Ramos (cell line): ENCODE data around the gene ADAMTS17.

Experiments used
- in situ Hi-C: fragments of 300-500 bp; cut with MboI; formaldehyde crosslinking; loops from one replicate; pipeline ENCODE4 v1.14.3; 2022; ENCODE audit warnings: low sequenced_read_pairs; ENCODE audit not compliant: unreplicated experiment

Gene ADAMTS17, protein sequence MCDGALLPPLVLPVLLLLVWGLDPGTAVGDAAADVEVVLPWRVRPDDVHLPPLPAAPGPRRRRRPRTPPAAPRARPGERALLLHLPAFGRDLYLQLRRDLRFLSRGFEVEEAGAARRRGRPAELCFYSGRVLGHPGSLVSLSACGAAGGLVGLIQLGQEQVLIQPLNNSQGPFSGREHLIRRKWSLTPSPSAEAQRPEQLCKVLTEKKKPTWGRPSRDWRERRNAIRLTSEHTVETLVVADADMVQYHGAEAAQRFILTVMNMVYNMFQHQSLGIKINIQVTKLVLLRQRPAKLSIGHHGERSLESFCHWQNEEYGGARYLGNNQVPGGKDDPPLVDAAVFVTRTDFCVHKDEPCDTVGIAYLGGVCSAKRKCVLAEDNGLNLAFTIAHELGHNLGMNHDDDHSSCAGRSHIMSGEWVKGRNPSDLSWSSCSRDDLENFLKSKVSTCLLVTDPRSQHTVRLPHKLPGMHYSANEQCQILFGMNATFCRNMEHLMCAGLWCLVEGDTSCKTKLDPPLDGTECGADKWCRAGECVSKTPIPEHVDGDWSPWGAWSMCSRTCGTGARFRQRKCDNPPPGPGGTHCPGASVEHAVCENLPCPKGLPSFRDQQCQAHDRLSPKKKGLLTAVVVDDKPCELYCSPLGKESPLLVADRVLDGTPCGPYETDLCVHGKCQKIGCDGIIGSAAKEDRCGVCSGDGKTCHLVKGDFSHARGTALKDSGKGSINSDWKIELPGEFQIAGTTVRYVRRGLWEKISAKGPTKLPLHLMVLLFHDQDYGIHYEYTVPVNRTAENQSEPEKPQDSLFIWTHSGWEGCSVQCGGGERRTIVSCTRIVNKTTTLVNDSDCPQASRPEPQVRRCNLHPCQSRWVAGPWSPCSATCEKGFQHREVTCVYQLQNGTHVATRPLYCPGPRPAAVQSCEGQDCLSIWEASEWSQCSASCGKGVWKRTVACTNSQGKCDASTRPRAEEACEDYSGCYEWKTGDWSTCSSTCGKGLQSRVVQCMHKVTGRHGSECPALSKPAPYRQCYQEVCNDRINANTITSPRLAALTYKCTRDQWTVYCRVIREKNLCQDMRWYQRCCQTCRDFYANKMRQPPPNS

DNA sequence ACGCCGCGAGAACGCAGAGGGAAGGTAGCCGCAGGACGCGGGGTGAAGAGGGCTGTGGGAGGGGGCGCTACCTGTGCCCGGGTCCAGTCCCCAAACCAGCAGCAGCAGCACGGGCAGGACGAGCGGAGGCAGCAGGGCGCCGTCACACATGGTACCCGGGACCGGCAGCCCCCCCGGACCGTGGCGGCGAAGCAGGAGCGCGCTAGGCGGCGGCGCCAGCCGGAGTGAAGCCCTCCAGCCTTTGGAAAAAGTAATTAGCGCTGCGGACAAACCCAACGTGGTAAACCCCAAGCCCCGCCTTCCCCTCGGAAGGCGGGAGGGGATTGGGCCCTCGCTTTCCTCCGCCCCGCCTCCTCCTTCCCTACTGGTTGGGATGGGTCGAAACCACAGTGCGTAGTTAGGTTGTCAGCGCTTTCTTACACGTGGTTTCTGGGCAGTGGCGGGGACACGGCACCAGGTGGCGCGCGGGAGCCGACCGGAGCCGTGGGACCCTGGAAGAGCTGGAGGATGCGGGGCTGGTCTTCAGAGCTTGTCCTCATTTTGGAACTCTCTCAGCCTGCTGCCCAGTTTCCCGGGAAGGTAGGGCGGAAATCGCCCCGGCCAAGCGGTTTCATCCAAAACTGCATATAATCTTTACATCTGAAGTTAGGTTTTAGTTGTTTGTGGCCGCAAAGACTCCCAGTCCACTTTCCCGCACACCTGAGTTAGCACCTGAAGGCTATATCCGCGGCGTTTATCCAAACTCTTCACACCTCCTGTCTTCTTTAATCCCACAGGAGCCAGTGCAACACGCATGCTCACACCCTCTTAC is at the start of gene ADAMTS17:
Gene ADAMTS17 (minus strand): TSS at position 226 of the 811 bp plus-strand sequence. CDS start 76 bp downstream, at position 150.
- in situ Hi-C loops = no loop called here

DNA sequence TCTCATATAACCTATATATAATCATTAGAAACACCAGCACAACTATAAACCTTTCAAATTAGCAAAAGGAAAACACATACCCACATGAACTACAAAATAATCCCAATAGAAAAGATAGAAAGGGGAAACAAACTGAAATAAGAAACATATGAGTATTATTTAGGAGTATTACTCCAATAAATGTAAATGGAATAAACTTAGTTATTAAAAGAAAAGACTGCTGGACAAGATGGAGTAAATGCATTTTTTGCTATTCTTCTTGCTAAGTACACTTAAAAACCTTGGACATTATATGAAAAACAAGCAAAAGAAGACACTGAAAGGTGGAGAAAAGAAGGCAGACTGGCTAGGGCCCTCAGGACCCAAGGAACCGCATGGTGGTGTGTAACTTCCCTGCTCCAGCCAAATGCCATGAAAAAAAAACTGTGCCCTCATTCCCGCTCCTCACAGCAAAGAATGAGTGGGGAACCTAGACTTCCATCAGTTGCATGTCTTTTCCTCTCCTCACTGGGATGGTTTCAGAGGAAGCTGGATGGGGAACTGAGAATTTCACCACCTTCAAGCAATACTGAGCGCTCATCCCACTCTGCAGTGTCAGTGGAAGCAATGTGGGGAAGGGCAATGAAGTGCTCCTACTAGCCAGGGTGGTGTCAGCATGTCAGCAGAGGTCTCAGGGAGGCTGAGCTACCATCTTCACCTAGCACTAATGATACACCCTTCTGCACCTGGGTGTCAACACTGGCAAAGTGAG is 43.7 kb upstream of the ADAMTS17 start:
- in situ Hi-C loops = no loop called here

DNA sequence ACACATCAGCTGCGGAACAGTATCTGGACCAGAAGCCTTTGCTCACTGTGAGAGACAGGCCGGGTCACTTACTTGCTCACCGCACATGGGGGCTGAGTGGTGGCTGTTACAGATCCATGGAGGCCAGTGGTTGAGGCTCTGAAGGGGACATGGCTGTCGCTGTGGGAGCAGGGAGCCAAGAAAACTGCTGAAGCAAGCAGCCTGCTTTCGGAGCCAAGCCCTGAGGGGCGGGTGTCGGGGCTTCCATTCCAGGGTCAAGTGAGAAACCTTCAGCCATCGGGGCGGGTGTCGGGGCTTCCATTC is 42.3 kb upstream of the ADAMTS17 start:
- in situ Hi-C loops = no loop called here

DNA sequence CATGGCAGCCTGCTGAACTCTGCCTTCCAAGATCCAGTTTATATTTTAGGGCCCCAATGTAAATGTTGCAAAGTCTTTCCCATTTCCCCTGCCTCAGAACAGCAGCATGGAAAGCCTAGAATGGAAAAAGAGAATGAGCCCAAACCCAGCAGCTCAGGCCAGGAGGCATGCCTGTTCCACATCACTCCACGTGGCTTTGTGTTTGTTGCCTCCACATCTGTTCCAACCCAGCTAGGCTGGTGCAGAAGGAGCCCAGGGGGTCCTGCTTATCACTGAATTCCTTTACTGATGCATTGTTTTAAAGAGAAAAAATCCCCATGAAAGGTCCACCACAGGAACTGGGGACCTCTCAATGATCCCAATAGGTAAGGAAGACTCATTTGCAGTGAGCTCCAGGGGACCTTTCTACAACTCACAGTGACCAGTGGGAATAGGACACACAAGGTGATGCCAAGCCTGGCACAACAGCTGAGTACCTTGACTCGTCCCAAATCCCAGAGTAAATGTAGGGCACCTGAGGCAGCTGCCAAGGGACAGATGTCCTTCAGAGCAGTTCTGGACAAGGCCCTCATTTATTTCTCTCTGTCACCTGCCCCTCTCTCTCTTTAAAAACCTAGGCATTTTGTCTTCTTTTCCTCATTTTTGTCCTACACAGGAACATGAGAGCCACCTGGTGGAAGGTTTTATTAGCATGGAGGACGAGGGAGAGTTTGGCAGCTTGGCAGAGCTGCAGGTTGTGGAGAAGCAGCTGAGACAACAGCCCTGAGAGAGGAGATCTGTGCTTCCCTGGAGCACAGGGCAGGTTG is 41.7 kb upstream of the ADAMTS17 start:
- in situ Hi-C loops = no loop called here

DNA sequence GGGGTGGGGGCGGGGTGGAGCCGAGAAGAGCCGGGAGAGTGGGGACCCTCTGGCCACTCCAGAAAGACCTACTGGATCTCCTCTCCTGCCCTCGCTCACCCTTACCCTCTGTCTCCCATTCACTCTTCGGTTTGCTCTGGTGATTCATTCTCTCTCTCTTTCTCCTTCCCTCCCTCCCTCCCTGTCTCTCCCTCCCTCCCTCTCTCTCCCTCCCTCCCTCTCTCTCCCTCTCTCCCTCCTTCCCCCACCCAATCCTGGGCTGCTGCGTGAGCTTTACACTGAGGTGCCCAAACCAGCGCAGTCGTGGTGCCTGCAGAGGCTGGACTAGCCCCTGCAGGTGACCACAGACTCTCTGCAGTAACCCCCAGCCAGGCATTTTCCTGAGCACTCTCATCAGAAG is 32.2 kb upstream of the ADAMTS17 start:
- in situ Hi-C loops = no loop called here

DNA sequence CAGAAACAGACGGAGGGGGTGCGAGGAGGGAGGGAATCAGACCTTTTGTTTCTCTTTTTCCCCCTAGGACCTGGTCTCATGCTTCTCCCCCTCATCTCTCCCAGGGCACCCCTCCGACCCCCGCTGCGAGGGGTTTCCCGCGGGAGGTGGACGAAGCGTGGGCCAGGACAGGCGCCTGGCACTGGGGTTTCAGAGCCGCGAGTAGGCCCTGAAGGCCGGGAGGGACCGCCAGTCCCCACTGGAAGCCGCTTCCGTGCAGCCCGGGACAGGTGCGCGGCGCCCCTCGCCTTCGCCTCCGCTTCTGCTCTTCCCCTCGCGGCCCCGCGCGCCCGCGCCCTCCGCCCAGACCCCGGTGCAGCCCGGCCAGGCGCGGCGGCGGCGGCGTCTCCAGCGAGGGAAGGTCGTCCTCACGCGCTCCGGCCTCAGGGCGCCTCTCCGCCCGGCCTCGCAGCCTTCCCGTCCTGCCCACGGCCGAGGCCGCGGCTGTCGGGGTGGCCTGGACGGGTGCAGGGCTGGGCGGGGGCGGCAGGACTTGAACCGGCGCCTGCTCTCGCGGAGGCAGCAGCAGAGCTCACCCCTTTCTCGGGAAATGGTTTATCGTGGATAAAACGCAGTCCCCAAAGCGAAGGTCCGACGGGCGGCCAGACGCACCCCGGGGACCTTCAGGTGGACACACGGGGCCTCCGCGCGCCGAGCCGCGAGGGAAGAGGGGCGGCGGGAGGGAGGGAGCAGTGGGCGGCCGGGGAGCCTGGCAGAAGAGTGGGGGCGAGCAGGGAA is 31.5 kb upstream of the ADAMTS17 start:
- in situ Hi-C loops = no loop called here

DNA sequence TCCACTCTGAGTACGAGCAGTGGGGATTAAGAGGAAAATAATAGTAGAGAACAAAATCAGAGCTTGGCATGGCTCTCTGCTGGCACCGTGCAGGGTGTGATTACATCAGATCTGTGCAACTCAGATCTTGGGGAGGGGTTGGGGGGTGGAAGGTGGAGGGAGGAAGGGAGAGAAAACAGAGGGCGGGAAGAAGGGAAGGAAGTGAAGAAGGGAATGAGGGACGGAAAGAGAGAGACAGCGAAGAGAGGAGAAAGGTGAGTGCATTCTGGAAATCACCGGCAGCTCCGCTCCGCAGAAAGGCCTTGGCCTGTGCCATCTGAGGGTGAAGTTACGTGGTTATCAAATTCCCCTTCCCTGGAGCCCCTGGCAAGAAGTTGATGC is 31.0 kb upstream of the ADAMTS17 start:
- in situ Hi-C loops = no loop called here

DNA sequence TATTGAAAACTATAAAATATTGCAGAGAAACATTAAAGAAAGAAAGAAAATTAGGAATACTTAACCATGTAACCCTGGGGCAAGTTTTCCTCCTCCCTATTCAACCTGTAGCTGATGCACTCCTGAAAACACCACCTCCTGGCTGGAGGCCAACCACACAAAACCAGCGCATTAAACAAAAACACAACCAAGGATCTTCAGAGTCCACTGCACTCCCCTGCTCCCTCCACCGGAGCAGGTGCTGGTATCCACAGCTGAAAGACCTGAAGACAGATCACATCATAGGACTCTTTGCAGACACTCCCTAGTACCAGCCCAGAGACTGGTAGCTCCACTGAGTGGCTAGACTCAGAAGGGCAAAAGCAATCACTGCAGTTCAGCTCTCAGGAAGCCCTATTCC is 13.6 kb upstream of the ADAMTS17 start:
- in situ Hi-C loops = no loop called here

DNA sequence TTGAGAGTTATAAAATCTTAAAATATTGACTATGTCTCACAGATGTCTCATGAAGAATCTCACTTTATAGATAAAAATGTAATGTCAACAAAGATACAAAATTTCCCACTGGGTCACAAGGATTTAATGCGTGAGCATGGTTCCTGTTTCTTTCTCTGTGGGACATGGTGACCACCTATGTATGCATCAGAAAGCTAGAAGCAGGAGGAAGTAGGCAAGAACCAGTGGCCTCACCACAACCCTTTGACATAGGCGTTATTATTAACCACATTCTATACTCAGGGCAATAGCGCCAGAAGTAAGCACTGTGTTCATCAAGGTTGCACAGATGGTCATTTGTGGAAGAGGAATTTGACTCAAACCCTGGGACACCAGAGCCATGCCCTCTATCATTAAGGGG is 11.7 kb upstream of the ADAMTS17 start:
- in situ Hi-C loops = no loop called here

DNA sequence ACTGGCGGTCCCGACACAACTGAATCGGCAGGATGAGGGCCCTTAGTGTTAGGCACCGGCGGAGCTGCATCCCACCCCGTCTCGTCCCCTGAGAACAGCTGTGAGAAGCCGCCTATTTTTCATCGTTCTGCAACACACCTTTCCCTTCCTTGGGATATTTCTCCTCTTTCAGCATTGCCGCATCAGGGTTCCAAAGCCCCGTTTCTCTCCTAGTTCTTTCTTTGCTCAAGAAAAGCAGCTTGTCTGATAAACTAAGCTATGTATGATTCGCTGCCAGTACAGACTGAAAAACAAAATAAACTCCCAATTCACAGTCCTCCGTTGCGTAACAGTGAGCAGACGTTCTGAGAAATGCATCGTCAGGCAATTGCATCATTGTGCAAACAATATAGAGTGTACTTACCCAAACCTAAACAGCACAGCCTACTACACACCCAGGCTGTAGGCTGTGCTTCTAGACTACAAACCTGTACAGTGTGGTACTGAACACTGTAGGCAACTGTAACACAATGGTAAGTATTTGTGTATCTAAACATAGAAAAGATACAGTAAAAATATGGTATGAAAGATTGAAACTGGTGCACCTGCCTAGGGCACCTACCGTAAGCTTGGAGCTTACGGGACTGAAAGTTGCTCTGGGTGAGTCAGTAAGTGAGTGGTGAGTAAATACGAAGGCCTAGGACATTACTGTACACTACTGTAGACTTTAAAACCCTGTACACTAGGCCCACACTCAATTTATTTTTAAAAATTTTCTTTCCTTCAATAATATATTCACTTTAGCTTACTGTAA is 8.9 kb upstream of the ADAMTS17 start:
- in situ Hi-C loops = no loop called here

DNA sequence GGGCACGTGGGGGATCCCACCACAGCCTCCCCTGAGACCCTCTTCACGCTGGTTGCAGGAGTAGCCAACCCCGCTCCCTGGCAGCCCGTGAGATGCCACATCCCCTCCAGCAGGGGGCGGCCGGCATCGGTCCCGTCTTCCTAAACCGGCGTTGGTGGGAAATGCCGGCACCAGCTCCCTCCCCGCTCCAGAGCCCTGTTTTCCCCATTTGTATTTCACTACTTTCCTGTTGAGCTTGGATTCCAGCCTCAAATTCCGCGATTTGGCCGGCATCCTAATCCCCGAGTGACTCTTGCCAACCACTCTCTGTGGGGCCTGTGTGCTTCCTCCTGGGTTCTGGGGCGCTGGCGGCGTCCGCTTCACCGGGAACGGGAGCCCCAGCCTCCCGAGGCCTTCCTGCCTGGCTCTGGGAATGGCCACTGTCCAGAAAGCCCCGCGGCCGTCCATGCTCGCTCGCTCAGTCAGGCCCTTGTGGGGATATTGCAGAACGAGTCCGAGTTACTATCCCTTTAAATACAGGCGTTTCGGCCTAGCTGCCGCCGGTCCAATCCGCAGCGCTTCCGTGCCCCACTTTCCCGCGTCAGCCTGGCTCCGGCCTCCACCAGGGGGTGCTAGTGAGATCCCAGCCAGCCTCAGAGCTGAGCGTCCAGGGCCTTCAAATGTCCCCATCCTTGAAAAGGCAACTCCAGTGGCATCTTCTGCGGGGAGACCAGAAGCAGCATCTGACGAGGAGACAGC is 8.1 kb upstream of the ADAMTS17 start:
- in situ Hi-C loops = no loop called here

DNA sequence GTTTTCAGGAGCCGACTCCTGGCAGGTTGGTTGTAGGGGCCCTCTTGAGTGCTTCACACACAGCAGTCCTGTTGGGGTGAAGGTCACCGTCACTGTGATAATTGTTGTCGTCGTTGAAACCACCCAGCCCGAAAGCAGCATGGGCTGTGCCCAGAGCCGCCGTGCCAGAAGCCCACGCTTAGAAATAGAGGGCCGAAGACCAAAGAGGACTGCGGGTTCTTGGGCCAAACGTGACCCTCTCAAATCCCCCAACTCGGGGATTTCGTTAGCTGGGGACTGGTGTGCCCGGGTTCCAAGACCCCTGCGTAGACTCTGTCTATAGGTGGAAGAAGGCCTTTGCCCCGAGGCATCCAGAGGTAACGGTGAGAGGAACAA is 7.5 kb upstream of the ADAMTS17 start:
- in situ Hi-C loops = no loop called here

DNA sequence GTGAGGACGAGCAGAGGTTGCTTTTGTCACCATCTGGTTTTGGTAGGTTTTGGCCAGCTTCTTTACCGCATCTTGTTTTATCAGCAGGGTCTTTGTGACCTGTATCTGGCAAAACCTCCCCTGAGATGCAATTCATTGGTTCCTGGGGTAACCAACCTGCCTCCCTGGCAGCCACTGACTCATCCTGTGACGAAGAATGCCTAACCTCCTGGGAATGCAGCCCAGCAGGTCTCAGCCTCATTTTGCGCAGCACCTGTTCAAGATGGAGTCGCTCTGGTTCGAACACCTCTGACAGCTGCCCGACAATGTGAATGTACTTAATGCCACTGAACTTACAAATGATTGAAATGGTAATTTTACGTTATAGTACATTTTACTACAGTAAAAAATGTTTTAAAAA is 6.8 kb upstream of the ADAMTS17 start:
- in situ Hi-C loops = no loop called here

DNA sequence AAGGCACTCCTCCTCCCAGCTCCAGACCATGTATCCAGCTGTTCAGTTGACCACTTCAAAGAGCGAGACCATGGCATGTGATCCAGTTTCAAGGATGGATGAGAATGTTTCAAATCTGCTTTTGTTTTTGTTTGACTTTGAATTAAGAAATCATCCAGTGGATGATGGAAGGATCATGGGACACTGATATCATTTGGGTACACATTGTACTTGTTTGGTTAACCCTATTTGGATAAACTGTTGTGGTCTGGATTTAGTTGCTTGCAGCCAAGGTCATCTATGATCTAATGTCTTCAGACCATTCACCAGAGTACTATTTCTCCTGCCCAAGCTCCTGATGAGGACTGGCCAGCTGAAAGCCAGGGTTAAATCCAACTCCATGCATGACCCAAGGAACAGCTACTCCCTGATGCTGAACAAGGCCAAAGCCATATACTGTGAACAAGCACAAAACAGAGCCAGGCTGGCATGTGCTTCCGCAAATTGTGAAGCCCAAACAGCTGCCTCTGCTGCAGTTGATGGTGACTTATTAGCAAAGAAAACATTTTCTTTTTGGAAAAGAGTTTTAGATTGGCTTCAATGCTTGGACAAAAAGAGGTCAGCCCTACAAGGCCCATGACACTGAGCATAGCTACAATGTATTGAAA is 5.2 kb upstream of the ADAMTS17 start:
- in situ Hi-C loops = no loop called here

DNA sequence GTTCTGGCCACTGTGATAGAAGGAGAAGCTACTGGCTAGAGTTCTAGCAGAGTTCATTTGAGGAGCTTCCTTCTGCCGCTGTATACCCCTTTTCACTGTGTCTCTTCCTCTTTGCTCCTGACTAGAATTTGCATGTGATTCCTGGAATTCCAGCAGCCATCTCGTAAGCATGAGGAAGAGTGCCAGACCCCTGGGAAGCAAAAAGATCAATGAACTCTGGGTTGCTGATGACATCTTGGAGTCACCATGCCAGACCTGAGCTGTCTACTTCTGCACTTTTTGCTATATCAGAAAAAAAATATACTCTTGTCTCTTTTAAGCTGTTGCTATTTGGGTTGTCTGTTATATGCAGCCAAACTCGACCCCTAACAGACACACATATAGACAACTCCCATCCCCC is 3.7 kb upstream of the ADAMTS17 start:
- in situ Hi-C loops = no loop called here

DNA sequence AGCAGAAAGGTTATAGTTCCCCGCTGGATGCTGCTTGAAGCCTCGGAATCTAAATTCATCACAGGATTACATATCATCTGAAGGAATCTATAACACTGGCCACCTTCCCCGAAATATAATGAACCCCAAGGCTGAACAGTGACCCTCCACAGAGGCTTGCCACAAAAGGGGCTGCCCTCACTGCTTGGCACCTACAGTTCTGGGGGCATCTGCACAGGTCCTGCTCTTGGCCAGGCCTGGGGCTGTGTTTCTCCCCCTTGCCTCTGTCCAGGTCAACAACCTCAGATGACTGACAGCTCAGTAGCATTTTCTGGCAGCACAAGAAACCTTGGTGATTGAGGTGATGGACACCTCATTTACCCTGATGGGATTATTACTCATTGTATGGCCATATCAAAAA is 1.5 kb upstream of the ADAMTS17 start:
- in situ Hi-C loops = no loop called here
